Right lobe of liver (tissue), 6 donors: ENCODE results near the gene PTPRN2. TPM values are rescaled to one million over a fixed set of nuclear protein-coding genes. Genes with fewer than 3 reads are reported as not detected.

Source experiments
- ATAC-seq, 4 donors: fragments of 200-7000 bp; cut with Tn5 transposase; one replicate each; pipeline ENCODE4 v1.9.1; 2020; ENCODE audit warnings: mild to moderate bottlenecking in 4 of 4, moderate library complexity in 4 of 4
- DNase-seq, 3 donors: peaks; one replicate each; pipeline ENCODE4 v3.0.0-alpha.2; 2020
- H3K27ac ChIP-seq, 3 donors: fragments of 200-600 bp; one replicate each; pipeline ENCODE4 v1.8.0; 2022
- H3K27me3 ChIP-seq, 2 donors: fragments of 200-600 bp; one replicate each; pipeline ENCODE4 v1.8.0; 2022
- H3K36me3 ChIP-seq, 4 donors: fragments of 200-600 bp; sonication (generic) in 1 of 4; one replicate each; pipeline versions ENCODE4 v1.5.1 to v1.8.0; 2017 to 2022; ENCODE audit warnings: control low read depth in 1 of 4
- H3K4me1 ChIP-seq, 4 donors: fragments of 200-600 bp; sonication (generic) in 1 of 4; one replicate each; pipeline versions ENCODE4 v1.5.1 to v1.8.0; 2017 to 2022; ENCODE audit warnings: control low read depth in 1 of 4
- H3K4me3 ChIP-seq, 3 donors: fragments of 200-600 bp; one replicate each; pipeline ENCODE4 v1.8.0; 2022
- H3K9me3 ChIP-seq, 4 donors: fragments of 200-600 bp; sonication (generic) in 1 of 4; one replicate each; pipeline versions ENCODE4 v1.5.1 to v1.8.0; 2017 to 2022; ENCODE audit warnings: control low read depth in 1 of 4
- POLR2A ChIP-seq: fragments of 450-650 bp; IDR thresholded peaks from one replicate; pipeline ENCODE4 v1.6.1; 2017; ENCODE audit warnings: antibody characterized with exemption, mild to moderate bottlenecking
- WGBS: methylation state at CpG from one replicate; pipeline ENCODE4 v1.1.6; 2018; ENCODE audit warnings: low coverage, low lambda C conversion rate; ENCODE audit not compliant: insufficient coverage; ENCODE audit errors: missing lambda C conversion rate; 5-methylcytosine and 5-hydroxymethylcytosine counted together
- intact Hi-C, 2 donors: fragments of 100-400 bp; cut with DNase I; formaldehyde crosslinking; loops; one replicate each; pipeline versions ENCODE4 v1.11.2 to v1.14.1; 2022
- total RNA-seq, 6 experiments: library from RNA; depleted of rRNA in 2 of 6; stranded (reverse); fragments of >200 nt in 2 of 6; fragmentation: NEBNext Ultra II Directional in 3 of 6; extraction: Animal tissue kit (Norgen Biotek cat#: 25700) in 3 of 6; gene quantifications; one replicate each; pipeline versions ENCODE4 v1.1.0 to v1.2.4, GENCODE V29; 2016 to 2023
- TF ChIP-seq, protein P1 (sequence below), 4 donors: fragments of 200-600 bp in 3 of 4; fragments of 450-650 bp in 1 of 4; IDR thresholded peaks; one replicate each; pipeline versions ENCODE4 v1.5.1 to v1.8.0; 2016 to 2022; ENCODE audit warnings: antibody characterized with exemption in 4 of 4, mild to moderate bottlenecking in 2 of 4
- donor health status: DM: no; HTN: yes; CAD: no.
- donor health status: DM: no; HTN: no; CAD: no.
- donor health status: DM: no; HTN: no; CAD: no.
- donor health status: DM: no; HTN: yes; CAD: no.
- donor health status: DM: no; HTN: yes; CAD: no.

PTPRN2 gene
- total RNA-seq, 6 experiments from 2014 or later: 0.15 to 0.87 (median 0.67) TPM

- intact Hi-C loops: no loop called here
- DNase-seq (no peak), ATAC-seq (no peak)
- Histone ChIP-seq H3K4me3 (no peak overlapping the region), H3K27ac (no peak overlapping the region), H3K4me1 (no peaks in the 10 kb centered on the region), H3K27me3 (no peaks in the 10 kb centered on the region), H3K36me3 (no peaks in the 10 kb centered on the region), H3K9me3 (no peaks in the 10 kb centered on the region)
- TF ChIP-seq, protein P1, sequence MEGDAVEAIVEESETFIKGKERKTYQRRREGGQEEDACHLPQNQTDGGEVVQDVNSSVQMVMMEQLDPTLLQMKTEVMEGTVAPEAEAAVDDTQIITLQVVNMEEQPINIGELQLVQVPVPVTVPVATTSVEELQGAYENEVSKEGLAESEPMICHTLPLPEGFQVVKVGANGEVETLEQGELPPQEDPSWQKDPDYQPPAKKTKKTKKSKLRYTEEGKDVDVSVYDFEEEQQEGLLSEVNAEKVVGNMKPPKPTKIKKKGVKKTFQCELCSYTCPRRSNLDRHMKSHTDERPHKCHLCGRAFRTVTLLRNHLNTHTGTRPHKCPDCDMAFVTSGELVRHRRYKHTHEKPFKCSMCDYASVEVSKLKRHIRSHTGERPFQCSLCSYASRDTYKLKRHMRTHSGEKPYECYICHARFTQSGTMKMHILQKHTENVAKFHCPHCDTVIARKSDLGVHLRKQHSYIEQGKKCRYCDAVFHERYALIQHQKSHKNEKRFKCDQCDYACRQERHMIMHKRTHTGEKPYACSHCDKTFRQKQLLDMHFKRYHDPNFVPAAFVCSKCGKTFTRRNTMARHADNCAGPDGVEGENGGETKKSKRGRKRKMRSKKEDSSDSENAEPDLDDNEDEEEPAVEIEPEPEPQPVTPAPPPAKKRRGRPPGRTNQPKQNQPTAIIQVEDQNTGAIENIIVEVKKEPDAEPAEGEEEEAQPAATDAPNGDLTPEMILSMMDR (IDR thresholded peaks at IDR 0.05): no peak
- TF ChIP-seq POLR2A: no peak
- 81% methylated on average over 4 of the region's 4 CpGs for WGBS
Measured at GRCh38 chr7:157900556-157900955, 687.1 kb downstream of the PTPRN2 start.

GRCh38 chr7:157900011-157900410, 687.6 kb downstream of the PTPRN2 start:
- Histone ChIP-seq H3K4me3 (no peak overlapping the region), H3K9me3 (no peaks in the 10 kb centered on the region), H3K36me3 (no peaks in the 10 kb centered on the region), H3K4me1 (no peaks in the 10 kb centered on the region), H3K27me3 (no peaks in the 10 kb centered on the region), H3K27ac (no peak overlapping the region)
- DNase-seq (no peak), ATAC-seq (no peak)
- intact Hi-C loops: no loop called here
- TF ChIP-seq, protein P1 (IDR thresholded peaks at IDR 0.05): no peak
- no peak for TF ChIP-seq POLR2A
- WGBS: no CpG with 5 or more reads among the region's 11 CpGs

DNA sequence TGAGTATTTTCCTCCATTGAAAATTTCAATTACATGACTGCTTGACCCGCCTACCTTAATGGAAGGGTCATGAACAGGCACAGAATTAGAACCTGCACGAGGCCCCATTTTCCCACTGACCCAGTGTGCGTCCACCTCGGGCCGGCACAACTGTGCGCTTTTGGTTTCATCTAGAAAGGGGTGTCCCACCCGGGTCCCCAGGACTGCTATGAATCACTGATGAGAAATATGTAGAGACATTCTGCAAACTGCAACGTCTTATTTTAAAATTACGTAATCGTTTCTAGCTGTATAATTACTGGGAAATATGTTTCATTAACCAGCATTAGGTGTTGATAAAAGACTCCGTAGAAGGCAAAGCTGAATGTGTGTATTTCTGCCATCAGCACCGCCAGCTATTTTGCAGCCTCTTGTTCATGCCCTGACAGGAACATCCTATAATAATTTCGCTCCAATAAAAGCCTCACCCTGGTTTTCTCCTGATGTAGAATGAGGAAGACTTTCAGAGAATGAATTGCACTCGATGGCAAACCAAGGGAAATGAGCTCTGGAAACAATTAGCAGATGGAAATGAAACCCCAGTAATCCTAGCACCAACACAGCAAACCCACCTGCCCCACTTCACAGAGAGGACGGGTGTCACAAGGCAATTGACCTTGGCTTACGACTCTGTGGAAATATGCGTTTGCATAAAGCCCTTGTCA, 688.7 kb downstream of the PTPRN2 start:
- H3K4me3 ChIP-seq: no peak overlapping the region
- 57% methylated on average over 17 of the region's 17 CpGs for WGBS
- H3K9me3 ChIP-seq: no peaks in the 10 kb centered on the region
- DNase-seq: peak in 1 of 3 donors; percentile 32
- no peaks in the 10 kb centered on the region for H3K27me3 ChIP-seq
- intact Hi-C loops: no loop called here
- H3K36me3 ChIP-seq: no peaks in the 10 kb centered on the region
- no peak for ATAC-seq
- no peaks in the 10 kb centered on the region for H3K4me1 ChIP-seq
- TF ChIP-seq, protein P1 (IDR thresholded peaks at IDR 0.05): no peak
- TF ChIP-seq POLR2A: no peak
- H3K27ac ChIP-seq: no peak overlapping the region

- no peaks in the 10 kb centered on the region for H3K36me3 ChIP-seq
- no peaks in the 10 kb centered on the region for H3K9me3 ChIP-seq
- ATAC-seq (no peak), DNase-seq (peak in 1 of 3 donors; percentile 23)
- H3K4me3 ChIP-seq: no peak overlapping the region
- H3K27me3 ChIP-seq: no peaks in the 10 kb centered on the region
- no peaks in the 10 kb centered on the region for H3K4me1 ChIP-seq
- TF ChIP-seq, protein P1 (IDR thresholded peaks at IDR 0.05): no peak
- TF ChIP-seq POLR2A: no peak
- intact Hi-C loops: no loop called here
- WGBS: 64% methylated on average over 8 of the region's 11 CpGs
- no peak overlapping the region for H3K27ac ChIP-seq
Measured at GRCh38 chr7:157898261-157898660, 689.4 kb downstream of the PTPRN2 start.
